GM12864 (cell line): ENCODE results near the gene TRAPPC10.

Experiments
- DNase-seq: peaks from one replicate; pipeline ENCODE4 v3.0.0-alpha.2; 2011; ENCODE audit warnings: low read depth
- H3K4me3 ChIP-seq: 2 replicates; pipeline ENCODE4 v1.5.1; 2011; ENCODE audit warnings: mild to moderate bottlenecking, low read depth, low read length, control low read depth
- CTCF ChIP-seq: IDR thresholded peaks from 2 replicates; pipeline ENCODE4 v1.5.1; 2011; ENCODE audit warnings: low read depth, mild to moderate bottlenecking, moderate library complexity, low read length, control low read depth, inconsistent platforms; ENCODE audit errors: missing control alignments

Gene TRAPPC10

DNA sequence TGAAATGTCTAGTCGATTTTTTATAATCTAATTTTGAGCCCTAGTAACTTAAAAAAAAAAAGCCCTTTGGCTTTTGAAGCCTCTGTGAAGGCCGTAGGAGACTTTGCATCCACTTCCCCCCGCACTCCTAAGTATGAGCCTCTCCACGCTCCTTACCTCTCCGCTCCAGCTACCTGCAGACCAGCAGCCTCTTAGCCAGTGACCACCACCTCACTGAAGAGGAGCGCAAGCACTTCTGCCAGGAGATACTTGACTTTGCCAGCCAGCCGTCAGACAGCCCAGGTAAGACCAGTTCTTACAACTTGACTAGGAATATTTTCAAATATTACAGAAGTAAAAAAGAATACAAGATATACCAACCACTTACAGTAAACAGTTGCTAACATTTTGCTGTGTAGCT is 67.7 kb downstream of the TRAPPC10 start:
- H3K4me3 ChIP-seq: no peak overlapping the region
- no peak for DNase-seq
- no peak for TF ChIP-seq CTCF

GRCh38 chr21:44082648-44083440 is 70.7 kb downstream of the TRAPPC10 start:
- no peak for DNase-seq
- no peak overlapping the region for H3K4me3 ChIP-seq
- TF ChIP-seq CTCF: no peak

- TF ChIP-seq CTCF: no peak
- DNase-seq: no peak
- H3K4me3 ChIP-seq: no peak overlapping the region
Observed at GRCh38 chr21:44083631-44084291, 71.7 kb downstream of the TRAPPC10 start.

DNA sequence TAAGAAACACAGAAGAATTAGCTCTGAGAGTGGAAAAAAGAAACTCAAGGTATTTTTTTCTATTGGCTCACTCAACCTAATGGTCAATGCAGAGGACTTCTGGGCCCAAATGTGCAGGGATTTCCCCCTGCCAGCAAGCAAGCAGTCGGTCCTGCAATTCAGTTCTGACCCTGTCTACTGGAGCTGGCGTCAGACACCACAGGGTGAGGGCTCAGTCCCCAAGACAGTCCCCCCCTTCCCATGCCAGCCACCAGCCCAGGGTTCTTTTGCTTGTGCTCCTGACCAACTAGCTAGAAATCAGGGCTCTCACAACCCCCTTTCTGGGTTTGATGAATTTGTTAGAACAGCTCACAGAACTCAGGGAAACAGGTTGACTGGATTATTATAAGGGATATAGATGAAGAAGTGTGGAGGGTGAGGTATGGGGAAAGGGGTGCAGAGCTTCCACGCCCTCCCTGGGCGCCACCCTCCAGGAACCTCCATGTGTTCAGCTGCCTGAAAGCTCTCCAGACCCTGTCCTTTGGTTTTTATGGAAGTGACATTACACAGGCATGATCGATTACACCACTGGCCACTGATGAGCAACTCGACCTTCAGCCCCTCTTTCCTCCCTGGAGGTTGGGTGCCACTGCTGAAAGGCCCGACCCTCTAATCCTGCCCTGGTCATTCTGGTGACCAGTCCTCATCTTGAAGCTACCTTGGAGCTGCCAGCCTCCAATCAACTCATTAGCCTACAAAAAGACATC is 72.6 kb downstream of the TRAPPC10 start:
- DNase-seq: no peak
- TF ChIP-seq CTCF: no peak
- H3K4me3 ChIP-seq: no peak overlapping the region

GRCh38 chr21:44085491-44086321 is 73.6 kb downstream of the TRAPPC10 start:
- no peak for DNase-seq
- TF ChIP-seq CTCF: no peak
- no peak overlapping the region for H3K4me3 ChIP-seq

GRCh38 chr21:44086636-44087425 is 74.7 kb downstream of the TRAPPC10 start:
- DNase-seq: no peak
- no peak overlapping the region for H3K4me3 ChIP-seq
- TF ChIP-seq CTCF: no peak
